ENCODE data around the gene PLA2G2C. TPM values are rescaled to one million over a fixed set of nuclear protein-coding genes. Genes with fewer than 3 reads are reported as not detected.

Gene PLA2G2C
- total RNA-seq, 1 experiment from 2014 or later = not detected

DNA sequence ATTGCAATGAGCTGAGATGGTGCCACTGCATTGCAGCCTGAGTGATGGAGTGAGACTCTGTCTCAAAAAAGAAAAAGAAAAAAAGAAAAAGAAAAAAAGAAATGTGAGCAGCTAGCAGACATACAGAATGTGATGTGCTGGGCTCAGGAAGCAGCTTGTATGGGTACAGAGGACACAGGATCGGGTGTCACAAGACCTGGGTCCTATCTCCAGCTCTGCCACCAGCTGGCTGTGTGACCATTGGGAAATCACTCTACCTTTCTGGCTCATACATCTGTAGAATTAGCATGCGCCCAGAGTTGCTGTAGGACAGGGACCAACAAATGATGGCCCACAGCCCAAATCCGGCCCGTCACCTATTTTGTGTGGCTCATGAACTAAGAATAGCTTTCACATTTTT is 3.3 kb upstream of the PLA2G2C start:
- H3K36me3 ChIP-seq (ENCODE audit: insufficient read depth, low read length, poor library complexity, severe bottlenecking) = no peaks in the 10 kb centered on the region
- CTCF ChIA-PET = no interaction called here
- no TSS peak for BruUV-seq (replicated peaks)
- no peak overlapping the region for H3K4me3 ChIP-seq (ENCODE audit: low read depth, low read length, poor library complexity, severe bottlenecking)
- intact Hi-C loops (cut with micrococcal nuclease; ENCODE audit: unreplicated experiment) = no loop called here
- H3K4me1 ChIP-seq (ENCODE audit: insufficient read depth, low read length, poor library complexity, severe bottlenecking) = peaks cover under 1% of the 10 kb centered on the region
- no peak for DNase-seq (ENCODE audit: low spot score)
- H3K9me3 ChIP-seq (ENCODE audit: low read depth, low read length, poor library complexity, severe bottlenecking) = no peaks in the 10 kb centered on the region
- TF ChIP-seq EZH2 (IDR thresholded peaks at IDR 0.05; ENCODE audit: borderline replicate concordance, low read depth, low read length, poor library complexity, severe bottlenecking) = no peak
- TF ChIP-seq, protein P1, sequence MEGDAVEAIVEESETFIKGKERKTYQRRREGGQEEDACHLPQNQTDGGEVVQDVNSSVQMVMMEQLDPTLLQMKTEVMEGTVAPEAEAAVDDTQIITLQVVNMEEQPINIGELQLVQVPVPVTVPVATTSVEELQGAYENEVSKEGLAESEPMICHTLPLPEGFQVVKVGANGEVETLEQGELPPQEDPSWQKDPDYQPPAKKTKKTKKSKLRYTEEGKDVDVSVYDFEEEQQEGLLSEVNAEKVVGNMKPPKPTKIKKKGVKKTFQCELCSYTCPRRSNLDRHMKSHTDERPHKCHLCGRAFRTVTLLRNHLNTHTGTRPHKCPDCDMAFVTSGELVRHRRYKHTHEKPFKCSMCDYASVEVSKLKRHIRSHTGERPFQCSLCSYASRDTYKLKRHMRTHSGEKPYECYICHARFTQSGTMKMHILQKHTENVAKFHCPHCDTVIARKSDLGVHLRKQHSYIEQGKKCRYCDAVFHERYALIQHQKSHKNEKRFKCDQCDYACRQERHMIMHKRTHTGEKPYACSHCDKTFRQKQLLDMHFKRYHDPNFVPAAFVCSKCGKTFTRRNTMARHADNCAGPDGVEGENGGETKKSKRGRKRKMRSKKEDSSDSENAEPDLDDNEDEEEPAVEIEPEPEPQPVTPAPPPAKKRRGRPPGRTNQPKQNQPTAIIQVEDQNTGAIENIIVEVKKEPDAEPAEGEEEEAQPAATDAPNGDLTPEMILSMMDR (conservative IDR thresholded peaks at IDR 0.05; ENCODE audit: low read depth, low read length) = no peak
- POLR2A ChIA-PET (ENCODE audit: low non-redundant PET) = no interaction called here
- H3K27me3 ChIP-seq (replicated peaks; ENCODE audit: insufficient read depth, low read depth, low read length, poor library complexity) = peaks cover 90% of the 10 kb centered on the region
- no peak overlapping the region for H3K27ac ChIP-seq (ENCODE audit: low read depth, low read length, poor library complexity, severe bottlenecking)

DNA sequence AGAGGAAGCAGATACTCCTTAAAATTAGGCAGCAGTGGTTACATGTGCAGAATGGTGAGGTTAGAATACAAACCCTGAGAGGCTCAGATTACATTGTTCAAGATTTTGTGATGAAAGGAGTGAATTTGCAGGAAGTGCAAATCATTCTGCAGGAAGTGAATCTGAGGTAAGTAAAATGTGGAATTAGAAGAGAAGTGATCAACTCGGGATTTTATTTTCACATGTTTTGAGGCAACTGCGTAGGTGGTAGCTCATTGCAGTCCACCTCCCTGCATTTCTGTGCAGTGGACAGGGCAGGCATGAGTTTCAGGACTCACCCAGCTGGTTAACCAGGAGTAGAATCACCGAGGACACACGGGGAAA is 2.1 kb upstream of the PLA2G2C start:
- no peak for DNase-seq (ENCODE audit: low spot score)
- H3K9me3 ChIP-seq (ENCODE audit: low read depth, low read length, poor library complexity, severe bottlenecking) = no peaks in the 10 kb centered on the region
- no peak overlapping the region for H3K27ac ChIP-seq (ENCODE audit: low read depth, low read length, poor library complexity, severe bottlenecking)
- ChIA-PET POLR2A (ENCODE audit: low non-redundant PET) (no interaction called here), CTCF (no interaction called here)
- H3K27me3 ChIP-seq (replicated peaks; ENCODE audit: insufficient read depth, low read depth, low read length, poor library complexity) = peaks cover 84% of the 10 kb centered on the region
- no peaks in the 10 kb centered on the region for H3K36me3 ChIP-seq (ENCODE audit: insufficient read depth, low read length, poor library complexity, severe bottlenecking)
- intact Hi-C loops (cut with micrococcal nuclease; ENCODE audit: unreplicated experiment) = no loop called here
- no peak overlapping the region for H3K4me3 ChIP-seq (ENCODE audit: low read depth, low read length, poor library complexity, severe bottlenecking)
- no peaks in the 10 kb centered on the region for H3K4me1 ChIP-seq (ENCODE audit: insufficient read depth, low read length, poor library complexity, severe bottlenecking)
- no peak for TF ChIP-seq EZH2 (IDR thresholded peaks at IDR 0.05; ENCODE audit: borderline replicate concordance, low read depth, low read length, poor library complexity, severe bottlenecking)
- TF ChIP-seq, protein P1 (conservative IDR thresholded peaks at IDR 0.05; ENCODE audit: low read depth, low read length) = no peak
- BruUV-seq (replicated peaks) = no TSS peak

DNA sequence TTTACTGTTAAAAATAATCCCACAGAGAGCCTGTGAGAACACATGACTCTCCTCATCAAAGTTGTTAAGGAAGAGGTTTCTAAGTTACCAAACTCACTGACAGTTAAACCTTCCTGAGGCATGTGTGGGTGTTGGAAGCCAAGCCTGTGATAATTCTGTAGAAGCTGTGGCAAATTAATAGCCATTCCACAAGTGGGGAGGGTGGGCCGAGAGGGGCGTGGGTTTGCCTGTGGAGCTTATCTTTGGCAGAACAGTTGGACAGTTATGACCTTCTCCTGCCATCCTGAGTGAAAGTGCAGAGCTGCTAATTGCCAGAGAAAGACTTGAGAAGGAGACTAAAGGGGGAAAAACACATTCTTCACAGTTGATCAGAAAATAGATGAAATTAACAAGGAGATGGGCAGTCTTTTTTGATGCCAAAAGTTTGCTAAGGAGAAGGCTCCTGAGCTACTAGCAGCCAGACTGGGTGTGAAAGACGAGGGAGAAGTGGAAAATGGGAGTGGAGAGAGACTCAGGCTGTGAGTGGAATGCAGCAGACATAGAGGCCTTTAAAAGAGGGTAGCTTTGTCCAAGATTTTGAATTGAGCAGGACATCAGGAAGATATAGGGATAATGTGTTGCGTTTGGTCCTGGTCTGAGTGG is 1.6 kb upstream of the PLA2G2C start:
- ChIA-PET CTCF (no interaction called here), POLR2A (ENCODE audit: low non-redundant PET) (no interaction called here)
- BruUV-seq (replicated peaks) = no TSS peak
- Histone ChIP-seq H3K4me3 (ENCODE audit: low read depth, low read length, poor library complexity, severe bottlenecking) (no peak overlapping the region), H3K4me1 (ENCODE audit: insufficient read depth, low read length, poor library complexity, severe bottlenecking) (no peaks in the 10 kb centered on the region), H3K36me3 (ENCODE audit: insufficient read depth, low read length, poor library complexity, severe bottlenecking) (no peaks in the 10 kb centered on the region), H3K9me3 (ENCODE audit: low read depth, low read length, poor library complexity, severe bottlenecking) (no peaks in the 10 kb centered on the region), H3K27me3 (replicated peaks; ENCODE audit: insufficient read depth, low read depth, low read length, poor library complexity) (peaks cover 81% of the 10 kb centered on the region), H3K27ac (ENCODE audit: low read depth, low read length, poor library complexity, severe bottlenecking) (no peak overlapping the region)
- no peak for TF ChIP-seq EZH2 (IDR thresholded peaks at IDR 0.05; ENCODE audit: borderline replicate concordance, low read depth, low read length, poor library complexity, severe bottlenecking)
- TF ChIP-seq, protein P1 (conservative IDR thresholded peaks at IDR 0.05; ENCODE audit: low read depth, low read length) = no peak
- intact Hi-C loops (cut with micrococcal nuclease; ENCODE audit: unreplicated experiment) = no loop called here
- no peak for DNase-seq (ENCODE audit: low spot score)
